Activated T-cell treated with anti-CD3 and anti-CD28 coated beads for 24 hours (primary cell): ENCODE measurements around the gene ABHD12B.

Experiments used
- DNase-seq: peaks from one replicate; pipeline ENCODE4 v3.0.0-alpha.2; 2020; ENCODE audit warnings: low read depth

Gene ABHD12B, protein sequence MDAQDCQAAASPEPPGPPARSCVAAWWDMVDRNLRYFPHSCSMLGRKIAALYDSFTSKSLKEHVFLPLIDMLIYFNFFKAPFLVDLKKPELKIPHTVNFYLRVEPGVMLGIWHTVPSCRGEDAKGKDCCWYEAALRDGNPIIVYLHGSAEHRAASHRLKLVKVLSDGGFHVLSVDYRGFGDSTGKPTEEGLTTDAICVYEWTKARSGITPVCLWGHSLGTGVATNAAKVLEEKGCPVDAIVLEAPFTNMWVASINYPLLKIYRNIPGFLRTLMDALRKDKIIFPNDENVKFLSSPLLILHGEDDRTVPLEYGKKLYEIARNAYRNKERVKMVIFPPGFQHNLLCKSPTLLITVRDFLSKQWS

DNA sequence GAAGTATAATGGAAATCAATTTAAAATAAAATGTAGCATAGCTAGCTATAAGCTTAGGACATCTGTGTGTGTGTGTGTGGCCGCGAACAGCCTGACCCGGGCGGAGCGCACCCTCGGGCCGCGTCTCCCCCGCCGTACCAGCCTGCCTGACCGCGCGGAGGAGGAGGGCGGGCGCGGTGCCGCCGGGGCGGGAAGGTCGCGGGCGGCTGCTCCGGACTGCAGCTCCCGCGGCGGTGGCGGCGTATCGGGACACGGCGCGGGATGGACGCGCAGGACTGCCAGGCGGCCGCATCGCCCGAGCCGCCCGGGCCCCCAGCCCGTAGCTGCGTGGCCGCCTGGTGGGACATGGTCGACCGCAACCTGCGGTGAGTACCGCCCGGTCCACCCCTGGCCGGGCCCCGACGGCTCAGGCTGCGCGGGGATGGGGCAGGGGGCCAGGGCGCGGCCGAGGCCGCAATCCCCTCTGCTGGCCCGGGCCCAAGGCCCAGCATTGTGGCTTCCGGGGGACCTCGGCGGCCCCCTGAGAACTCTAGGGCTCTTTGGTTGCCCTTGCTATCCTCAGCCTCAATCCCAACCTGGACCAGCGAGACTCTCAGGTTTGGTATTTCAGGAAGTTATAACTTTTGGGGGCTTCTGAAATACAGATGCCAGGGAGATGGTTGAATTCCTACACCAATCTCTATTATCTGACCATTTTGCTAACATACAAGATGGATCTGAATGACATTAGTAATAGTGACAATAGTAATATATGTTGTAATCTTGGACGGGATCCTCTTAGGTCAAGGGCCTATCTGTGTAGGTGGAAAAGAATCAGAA is at the start of gene ABHD12B:
ABHD12B (plus strand) TSS at position 140 of the 819 bp plus-strand sequence; CDS start at position 262, 122 bp downstream.
- DNase-seq: no peak

DNA sequence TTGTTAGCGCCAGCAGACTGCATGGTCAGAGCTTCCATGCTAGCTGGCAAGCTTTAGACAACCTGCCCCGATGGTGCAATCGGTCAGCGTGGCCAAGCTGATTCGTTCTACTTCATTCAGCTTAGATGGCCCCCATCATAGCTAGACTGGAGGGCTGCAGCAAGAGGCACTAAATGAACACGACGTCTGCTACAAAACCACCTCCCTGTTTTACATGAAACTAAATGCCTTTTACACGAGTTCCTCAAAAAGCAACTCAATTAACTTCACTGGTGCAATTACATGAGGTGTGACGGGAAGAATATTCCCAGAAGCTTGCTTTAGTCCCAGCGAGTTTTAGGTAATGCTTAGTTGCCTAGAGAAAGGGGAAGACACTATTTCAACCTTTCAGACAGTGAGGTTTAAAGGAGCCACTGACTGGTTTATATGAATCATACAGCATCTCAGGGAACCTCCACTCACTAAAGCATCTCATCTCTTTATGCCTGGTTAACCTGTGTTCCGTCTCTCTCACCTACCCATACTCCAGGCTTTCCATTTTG is 49.3 kb upstream of the ABHD12B start:
- DNase-seq: no peak

DNA sequence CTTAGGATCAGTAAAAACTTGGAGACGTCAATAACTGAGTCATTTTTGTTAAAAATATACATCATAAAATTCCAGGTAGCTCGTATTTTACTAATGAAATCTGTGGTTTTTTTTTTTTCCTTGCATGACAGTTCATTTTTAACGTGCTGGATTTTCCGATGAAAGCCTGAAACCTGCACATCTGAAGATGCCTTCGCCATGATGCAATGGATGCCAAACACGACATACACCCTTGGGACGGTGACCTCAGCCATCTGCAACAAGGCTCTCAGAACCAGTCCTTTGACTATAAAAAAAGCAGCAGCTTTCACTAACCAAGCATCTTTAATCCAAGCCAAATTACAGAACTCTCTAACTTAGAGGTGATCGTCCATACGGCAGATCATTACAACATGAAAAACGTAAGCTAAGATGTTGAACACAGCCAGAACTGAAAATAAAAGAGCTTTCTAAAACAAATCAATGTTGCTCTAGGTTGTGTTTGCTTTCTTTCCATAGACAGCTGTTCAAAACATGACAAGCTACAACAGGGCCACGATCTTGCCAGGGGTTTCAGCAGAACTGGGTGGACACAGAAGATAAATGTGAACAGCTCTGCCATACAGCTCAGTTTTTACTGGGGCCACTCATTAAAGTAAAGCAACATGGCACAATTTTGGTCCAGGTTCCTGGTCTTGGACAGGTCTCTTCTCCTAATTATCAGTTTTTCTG is 48.6 kb upstream of the ABHD12B start:
- DNase-seq: no peak

DNA sequence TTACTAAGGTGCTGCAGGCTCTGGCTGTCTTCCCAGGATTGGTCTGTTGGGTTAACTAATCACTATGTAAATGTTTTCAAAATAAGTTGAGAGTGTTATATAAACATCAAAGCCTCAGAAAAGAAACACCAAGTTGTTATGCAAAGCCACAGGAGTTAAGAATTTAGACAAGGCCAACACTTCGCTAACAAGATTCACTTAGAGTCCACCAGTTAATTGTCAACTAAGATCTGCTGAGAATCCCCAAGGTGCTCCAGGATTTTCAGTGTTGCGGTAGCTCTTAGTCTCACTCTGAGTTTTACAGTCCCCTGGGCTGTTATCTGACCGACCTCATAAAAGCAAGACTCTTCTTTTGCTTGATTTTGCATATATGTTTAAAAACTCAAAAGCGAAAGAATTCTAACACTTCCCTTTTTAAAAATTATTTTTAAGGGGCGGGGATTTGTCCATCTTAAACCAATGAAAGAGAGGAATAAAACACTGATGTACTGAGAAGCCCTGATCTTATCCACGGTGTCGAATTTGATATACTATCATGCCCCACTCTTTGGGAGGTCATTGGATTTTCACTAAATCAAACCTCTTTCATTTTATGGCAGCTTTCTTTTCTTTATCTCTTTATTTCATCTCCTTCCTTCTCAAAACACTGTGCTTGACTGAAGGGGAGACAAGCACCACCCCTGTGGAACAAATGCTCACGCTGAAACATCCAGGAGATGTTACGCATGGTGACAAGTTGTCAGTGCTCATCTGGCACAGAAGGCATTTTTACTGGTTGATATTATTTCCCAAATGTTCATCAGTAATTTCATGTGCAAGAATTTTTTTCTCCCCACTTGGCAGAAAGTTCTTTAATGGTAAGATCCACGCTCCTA is 47.9 kb upstream of the ABHD12B start:
- no peak for DNase-seq

DNA sequence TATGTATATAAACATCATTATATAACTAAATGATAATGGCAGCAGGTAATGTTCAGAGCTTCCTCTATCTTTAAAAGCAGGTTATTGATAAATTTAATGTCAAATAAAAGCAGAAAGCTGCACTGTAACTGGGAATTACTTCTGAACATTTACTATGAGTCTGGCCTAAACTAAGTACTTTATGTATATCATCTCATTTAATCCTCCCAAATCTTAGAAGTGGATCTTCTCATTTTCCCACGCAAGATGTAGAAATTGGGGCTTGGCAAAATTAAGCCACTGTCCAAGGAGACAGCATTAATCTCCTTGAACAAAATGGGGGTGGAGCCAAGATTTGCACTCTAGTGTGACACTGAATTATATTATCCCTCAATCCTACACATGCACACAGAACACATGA is 46.5 kb upstream of the ABHD12B start:
- DNase-seq: no peak

DNA sequence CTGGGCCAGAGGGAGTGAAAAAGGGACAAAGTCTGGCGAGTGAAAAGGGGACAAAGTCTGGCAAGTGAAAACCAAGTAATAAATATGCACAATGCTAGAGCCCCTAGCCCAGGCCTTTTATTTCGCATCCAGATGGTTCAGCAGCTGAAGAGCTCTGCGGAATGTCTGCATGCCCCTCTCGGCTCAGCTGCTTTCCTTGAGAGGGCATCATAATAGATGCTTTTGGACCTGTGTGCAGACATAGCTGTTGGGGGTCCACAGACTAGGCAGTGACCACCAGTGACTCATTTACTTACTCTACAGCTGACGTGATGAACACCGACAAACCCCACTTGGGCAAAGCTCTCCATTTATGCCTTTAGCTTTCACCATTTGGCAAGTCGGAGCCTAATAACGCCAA is 45.2 kb upstream of the ABHD12B start:
- DNase-seq: no peak

DNA sequence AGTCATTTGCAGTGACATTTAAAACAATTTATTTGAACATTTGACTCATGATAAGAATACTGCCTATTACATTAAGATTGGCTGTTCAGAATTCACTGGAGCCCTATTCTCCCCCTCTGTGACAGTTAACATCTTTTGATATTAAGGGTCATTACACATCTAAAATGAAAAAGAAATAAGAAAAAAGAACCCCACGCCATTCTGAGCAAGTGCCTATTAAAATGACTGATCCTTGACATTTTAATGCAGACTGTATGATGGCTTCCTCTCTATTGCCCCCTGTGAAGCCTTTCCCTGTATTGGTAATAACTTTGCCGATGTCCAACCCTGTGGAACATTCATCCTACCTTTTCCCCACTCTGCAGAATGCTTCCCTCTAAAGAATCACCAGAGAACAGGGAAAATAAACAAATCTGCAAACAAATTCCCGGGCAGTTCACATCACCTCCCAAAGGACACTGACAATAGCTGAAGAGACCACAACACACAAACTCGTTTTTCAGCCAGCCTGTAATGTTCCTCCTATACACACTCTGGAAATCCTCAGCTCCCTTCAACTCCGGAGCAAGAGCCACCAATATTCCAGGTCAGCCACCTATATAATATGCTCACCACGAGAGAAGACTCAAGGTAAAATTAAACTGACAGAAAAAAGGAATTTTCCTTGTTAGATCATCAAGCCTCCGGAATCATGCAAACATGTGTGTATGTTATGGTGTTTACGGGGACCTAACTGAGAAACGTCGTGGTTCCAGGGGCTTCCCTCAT is 42.9 kb upstream of the ABHD12B start:
- DNase-seq: no peak

DNA sequence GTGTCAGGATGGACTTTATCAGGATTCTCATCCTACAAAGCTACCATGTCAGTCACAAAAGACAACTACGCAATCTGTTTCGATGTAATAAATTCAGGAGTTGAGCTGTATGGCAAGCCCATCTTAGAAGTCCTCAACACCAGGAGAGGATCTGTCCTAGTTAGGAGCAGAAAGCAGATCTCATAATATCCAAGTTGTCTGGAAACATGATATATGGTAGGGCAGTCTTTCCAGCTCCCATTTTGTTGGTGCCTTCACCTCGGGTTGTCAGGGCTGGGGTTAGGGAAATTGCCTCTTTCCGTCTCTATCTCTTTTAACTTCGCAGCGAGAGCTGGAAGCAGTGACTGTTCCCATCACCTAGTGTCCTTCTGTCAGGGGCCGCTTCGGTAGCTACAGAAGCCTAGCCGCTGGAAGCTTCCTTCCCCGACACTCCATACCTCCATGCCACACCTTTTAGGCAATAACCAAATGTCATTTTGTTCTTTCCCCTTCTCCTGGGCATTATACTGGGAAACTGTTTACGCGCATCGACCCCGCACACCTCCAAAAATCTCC is 42.3 kb upstream of the ABHD12B start:
- no peak for DNase-seq

DNA sequence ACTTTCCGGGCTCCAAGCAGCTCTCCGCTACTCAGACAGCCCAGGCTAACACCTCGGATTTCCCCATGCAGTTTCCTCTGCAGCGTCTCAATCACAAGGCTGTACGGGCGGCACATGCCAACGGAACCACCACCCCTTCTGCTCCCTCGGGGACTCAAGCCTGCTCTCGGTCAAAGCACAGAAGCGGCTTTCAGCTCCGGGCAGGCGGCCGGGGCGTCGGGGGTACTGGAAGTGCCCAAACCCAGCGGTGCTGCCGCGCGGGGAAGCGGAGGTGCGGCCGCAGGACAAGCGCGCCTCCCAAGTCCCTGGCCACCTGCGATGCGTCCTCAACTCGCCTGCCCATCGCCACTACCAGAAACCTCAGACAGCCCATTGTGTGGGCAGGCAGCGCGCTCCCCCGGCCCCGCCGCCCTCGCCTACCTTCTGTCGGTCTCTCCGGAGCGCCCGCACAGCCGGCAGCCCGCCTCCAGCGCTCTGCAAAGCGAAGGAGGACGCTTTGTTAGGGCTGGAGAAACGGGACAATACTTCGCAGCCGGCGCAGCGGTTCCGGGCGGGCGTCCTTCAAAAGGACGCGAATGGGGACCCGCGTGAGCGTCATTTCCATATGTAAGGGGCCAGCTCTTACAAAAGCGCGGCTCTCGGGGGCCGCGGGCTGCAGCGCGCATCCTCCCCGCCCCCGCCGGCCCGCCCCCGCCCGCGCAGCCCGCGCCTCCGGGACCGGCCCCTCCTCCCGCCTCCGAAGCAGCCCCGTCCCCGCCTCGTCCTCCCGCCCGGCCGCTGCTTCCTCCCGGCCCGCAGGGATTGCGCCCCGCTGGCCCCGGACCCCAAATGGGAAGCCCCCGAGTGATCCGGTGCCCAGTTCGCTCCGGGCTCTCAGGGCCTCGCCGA is 41.6 kb upstream of the ABHD12B start:
- DNase-seq: peak; percentile 51

DNA sequence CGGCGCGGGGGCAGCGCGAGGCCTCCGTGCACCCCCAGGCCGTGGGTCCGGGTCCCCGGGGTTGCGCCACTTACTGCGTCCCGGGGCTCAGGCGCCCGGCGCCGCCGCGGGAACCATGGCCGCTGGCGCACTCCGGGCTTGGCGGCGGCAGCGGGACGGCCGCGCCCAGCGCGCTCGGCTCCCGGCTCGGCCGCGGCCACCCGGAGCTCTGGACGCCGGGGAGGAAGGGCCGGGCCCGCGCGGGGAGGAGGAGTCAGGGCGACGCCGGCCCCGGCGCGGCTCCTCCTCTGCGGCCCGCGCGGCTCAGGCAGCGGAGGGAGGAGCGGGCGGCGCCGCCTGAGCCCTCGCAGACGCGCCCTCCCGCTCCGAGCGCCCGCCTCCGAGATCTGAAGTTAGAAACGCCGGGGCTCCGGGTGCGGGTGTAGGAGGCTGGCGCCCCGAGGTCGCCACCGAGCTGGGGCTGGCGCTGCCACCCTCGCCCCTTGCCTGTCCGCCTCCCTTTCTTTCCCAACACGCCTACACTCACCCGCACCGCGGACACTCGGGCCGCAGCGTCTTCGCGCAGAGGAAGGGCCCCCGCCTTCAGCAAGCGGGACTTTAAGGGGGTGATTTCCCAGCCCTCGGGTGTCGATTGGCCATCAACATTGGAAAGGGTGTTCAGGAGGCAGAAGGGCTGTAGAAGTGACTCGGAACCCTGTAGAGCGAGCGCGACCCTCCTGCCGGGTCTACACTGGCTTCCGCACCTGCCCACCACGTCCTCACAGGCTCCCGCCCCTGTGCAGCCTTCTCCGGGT is 40.7 kb upstream of the ABHD12B start, which contains the start of gene NIN:
NIN (minus strand) TSS at position 231 of the 794 bp plus-strand sequence. CDS start 9,106 bp downstream, outside the sequence.
- DNase-seq: peak; percentile 59

DNA sequence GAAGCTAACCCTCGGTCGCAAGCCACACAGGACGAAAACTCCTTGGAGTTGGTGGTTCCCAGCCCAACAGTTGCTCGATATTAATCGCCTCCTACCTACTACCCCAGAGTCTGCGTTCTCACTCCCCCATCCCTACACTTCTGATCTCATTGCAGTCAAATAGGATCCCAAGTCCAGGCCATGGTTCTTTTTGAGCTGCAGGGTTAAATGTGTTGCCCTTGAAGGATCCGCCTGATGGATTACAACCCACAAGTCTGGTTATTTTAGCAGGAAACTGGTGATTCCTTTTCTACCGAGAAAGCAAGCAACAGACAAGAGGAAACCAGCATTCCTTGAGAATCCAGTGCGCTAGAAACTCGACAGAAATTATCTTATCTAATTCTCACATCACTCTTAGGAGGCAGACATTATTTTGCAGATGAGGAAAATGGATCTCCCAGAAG is 40.1 kb upstream of the ABHD12B start:
- DNase-seq: no peak

DNA sequence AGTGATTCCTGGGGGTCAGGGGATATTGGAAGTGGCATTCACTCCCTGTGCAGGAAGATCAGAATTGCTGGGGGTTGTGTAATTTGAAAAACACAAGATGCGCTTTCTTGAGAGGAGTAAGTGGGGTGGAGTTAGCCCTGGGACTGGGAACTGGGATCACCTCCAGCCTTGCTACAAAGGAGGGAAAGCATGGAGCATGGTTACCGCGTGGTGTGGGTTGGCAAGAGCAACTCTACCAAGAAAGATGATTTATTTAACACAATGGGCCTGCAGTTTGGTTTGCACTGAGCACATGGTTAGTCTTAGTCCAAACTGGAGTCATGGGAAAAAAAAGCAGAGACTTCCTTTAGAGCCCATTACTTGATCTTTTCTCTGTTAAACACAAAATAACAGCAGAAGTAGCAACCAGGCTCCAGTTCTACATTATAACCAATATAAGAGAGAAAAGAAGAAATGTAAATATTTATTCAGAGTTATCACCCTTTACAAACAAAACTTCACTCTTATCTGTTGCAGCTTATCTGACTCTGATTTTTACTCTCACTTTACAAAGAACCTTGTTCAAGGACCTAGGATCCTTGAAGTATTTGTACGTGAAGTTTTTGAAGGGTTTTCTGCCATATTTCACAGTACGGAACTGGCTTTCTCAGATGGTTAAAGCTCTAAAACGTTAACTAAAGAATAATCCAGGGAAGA is 38.8 kb upstream of the ABHD12B start:
- DNase-seq: no peak

DNA sequence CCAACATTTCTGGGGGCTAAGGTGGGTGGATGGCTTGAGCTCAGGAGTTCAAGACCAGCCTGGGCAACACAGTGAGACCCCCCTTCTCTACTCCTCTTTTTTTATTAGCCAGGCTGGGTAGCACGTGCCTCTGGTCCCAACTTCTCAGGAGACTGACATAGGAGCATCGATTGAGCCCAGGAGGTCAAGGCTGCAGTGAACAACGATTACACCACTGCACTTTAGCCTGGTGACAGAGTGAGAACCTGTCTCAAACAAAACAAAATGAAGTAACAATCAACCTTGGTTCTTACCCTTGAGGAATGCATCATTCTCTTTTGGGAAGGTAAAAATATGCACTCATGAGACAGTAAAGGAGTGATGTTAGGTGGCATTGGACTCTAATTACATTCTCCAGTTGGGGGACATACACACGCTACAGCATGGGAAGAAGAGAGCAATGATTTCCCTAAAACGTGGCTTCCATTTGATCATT is 37.0 kb upstream of the ABHD12B start:
- no peak for DNase-seq

DNA sequence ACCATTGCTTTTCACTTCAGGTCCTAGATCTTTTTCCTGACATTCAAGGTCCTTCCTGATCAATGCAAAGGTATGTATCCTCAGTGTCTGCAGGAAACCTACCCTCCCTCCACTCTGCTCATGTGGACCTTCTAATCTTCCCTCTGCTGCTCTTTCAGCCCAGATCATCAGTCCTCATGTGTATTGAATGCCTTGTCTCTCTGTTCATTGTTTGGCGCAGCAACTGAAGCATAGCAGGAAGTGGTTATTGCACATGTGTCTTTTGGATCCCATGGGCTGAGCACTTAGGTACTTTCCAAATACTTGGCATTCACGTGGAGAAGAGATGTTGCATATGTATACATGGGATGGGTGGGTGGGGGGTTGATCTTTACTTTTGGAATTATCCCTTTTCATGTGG is 36.6 kb upstream of the ABHD12B start:
- no peak for DNase-seq

DNA sequence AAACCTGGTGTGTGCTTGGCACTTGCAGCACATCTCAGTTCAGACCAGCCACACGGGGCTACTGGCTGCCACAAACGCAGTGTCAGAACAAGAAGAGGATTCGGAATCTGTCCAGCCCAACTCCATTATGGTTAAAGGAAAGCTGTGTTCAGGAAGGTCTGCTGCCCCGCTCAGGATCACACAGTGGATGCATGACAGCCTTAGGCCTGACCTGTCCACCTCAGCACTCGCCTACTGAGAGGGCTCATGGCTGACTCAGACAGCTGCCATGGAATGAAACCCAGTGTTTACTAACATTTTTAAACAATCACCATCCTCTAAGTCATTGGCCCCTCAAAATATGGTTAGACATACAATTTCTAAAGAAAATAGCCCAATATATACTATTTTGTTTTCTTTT is 35.3 kb upstream of the ABHD12B start:
- DNase-seq: no peak

DNA sequence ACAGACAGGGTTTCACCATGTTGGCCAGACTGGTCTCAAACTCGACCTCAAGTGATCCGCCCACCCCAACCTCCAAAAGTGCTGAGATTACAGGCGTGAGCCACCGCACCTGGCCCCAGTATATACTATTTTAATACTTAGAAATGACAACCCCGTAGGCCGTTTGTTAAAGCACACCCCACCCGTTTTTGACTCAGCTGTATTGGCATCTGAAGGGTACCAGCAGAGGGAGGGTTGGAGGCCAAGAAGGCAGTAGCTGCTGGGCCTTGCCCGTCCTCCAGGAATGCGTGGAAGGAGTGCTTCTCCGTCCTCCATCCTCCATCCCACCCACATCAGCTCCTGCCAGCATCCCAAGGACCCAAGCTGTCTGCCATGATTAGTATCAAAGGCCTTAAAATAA is 34.6 kb upstream of the ABHD12B start:
- no peak for DNase-seq

DNA sequence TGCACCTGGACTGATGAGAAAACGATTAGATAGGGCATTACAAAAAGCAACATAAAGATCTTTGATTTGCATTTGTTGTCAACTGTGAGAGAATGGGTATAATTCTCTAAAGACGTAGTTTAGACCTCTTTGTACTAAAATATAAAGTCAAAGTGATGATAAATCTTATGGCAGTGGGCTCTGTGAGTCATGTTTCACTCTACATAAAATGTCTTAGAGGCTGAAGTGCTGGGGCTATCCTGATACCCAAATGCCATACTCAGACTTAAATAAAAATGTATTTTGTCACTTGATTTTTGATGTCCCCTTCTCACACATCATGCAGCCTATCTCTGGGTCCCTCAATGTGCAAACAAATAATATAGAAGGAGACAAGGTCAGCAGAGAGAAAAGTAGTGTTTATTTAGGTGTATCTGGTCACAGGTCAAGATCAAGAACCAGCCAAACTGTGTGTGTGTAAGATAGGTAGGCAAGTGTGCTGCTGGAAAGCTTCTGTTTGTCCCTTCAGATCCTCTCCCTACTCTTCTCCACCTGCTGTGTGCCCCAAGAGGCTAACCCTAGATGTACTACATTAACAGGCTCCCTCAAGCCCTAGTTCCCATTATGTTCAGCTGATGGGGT is 33.9 kb upstream of the ABHD12B start:
- DNase-seq: no peak
